HG02623 (cell line): ENCODE data around the gene CDCA4.
A peak's percentile ranks its signal among the peaks of the same experiment; 100 is the strongest.
"Not testable (repeated sequence)": the region's sequence is repeated elsewhere in the genome, so short reads cannot be mapped to it uniquely, and the experiment has no call there.

Source experiments
- ATAC-seq: cut with Tn5 transposase; IDR thresholded peaks from one replicate; pipeline ENCODE4 v1.9.1; 2021; ENCODE audit warnings: moderate library complexity; ENCODE audit not compliant: unreplicated experiment

Gene CDCA4

GRCh38 chr14:105034315-105035039, 13.6 kb upstream of the CDCA4 start:
- ATAC-seq = no peak

GRCh38 chr14:105033412-105033900, 12.6 kb upstream of the CDCA4 start:
- not testable (repeated sequence) for ATAC-seq

GRCh38 chr14:105032451-105032901, 11.6 kb upstream of the CDCA4 start:
- not testable (repeated sequence) for ATAC-seq

GRCh38 chr14:105030836-105031396, 10.0 kb upstream of the CDCA4 start:
- no peak for ATAC-seq

- ATAC-seq = no peak
Observed at GRCh38 chr14:105030194-105030593, 9.3 kb upstream of the CDCA4 start.

GRCh38 chr14:105029402-105029801, 8.5 kb upstream of the CDCA4 start:
- no peak for ATAC-seq

GRCh38 chr14:105028251-105028927, 7.5 kb upstream of the CDCA4 start:
- ATAC-seq = no peak

- not testable (repeated sequence) for ATAC-seq
Observed at GRCh38 chr14:105027718-105028117, 6.8 kb upstream of the CDCA4 start.

- no peak for ATAC-seq
Observed at GRCh38 chr14:105026802-105027563, 6.1 kb upstream of the CDCA4 start.

GRCh38 chr14:105026033-105026785, 5.3 kb upstream of the CDCA4 start:
- no peak for ATAC-seq

GRCh38 chr14:105025429-105025828, 4.5 kb upstream of the CDCA4 start:
- ATAC-seq = no peak

- ATAC-seq = no peak
Observed at GRCh38 chr14:105023791-105024480, 3.1 kb upstream of the CDCA4 start.

GRCh38 chr14:105023144-105023543, 2.3 kb upstream of the CDCA4 start:
- no peak for ATAC-seq

GRCh38 chr14:105022276-105022670, 1.4 kb upstream of the CDCA4 start:
- no peak for ATAC-seq

GRCh38 chr14:105021656-105022275, 883 bp upstream of the CDCA4 start:
- no peak for ATAC-seq

GRCh38 chr14:105019861-105020814, 745 bp downstream of the CDCA4 start:
- ATAC-seq = peak; percentile 23

GRCh38 chr14:105018414-105018813, 2.5 kb downstream of the CDCA4 start:
- no peak for ATAC-seq

- ATAC-seq = no peak
Observed at GRCh38 chr14:105015905-105016304, 5.0 kb downstream of the CDCA4 start.
